Heart right ventricle (tissue), 16 donors: Measurements from ENCODE around the gene ANKFN1. TPM values are rescaled to one million over a fixed set of nuclear protein-coding genes. Genes with fewer than 3 reads are reported as not detected.

Experiments
- ATAC-seq, 8 donors: fragments of 200-7000 bp; cut with Tn5 transposase; one replicate each; pipeline ENCODE4 v1.9.1; 2020; ENCODE audit warnings: mild to moderate bottlenecking in 8 of 8, moderate library complexity in 8 of 8, moderate number of reproducible peaks in 1 of 8
- DNase-seq, 2 donors: peaks; one replicate each; pipeline ENCODE4 v3.0.0-alpha.2; 2020
- H3K27ac ChIP-seq, 10 donors: fragments of 200-600 bp; sonication (generic) in 2 of 10; one replicate each; pipeline versions ENCODE4 v1.5.0 to v1.8.0; 2020 to 2022; ENCODE audit warnings: mild to moderate bottlenecking in 3 of 10
- H3K27me3 ChIP-seq, 7 donors: fragments of 200-600 bp; one replicate each; pipeline ENCODE4 v1.8.0; 2021 to 2022; ENCODE audit warnings: mild to moderate bottlenecking in 2 of 7
- H3K36me3 ChIP-seq, 9 donors: fragments of 200-600 bp; sonication (generic) in 1 of 9; one replicate each; pipeline versions ENCODE4 v1.5.0 to v1.8.0; 2020 to 2022; ENCODE audit warnings: mild to moderate bottlenecking in 2 of 9
- H3K4me1 ChIP-seq, 9 donors: fragments of 200-600 bp; sonication (generic) in 1 of 9; one replicate each; pipeline versions ENCODE4 v1.5.0 to v1.8.0; 2020 to 2022; ENCODE audit warnings: mild to moderate bottlenecking in 4 of 9
- H3K4me3 ChIP-seq, 10 donors: fragments of 200-600 bp; sonication (generic) in 2 of 10; one replicate each; pipeline versions ENCODE4 v1.5.0 to v1.8.0; 2020 to 2022; ENCODE audit warnings: mild to moderate bottlenecking in 7 of 10, moderate library complexity in 2 of 10
- H3K9me3 ChIP-seq, 11 donors: fragments of 200-600 bp in 10 of 11; sonication (generic) in 2 of 11; one replicate each; pipeline versions ENCODE4 v1.5.0 to v1.8.0; 2013 to 2022; ENCODE audit warnings: mild to moderate bottlenecking in 2 of 11, control low read depth in 1 of 11, moderate library complexity in 1 of 11
- CTCF ChIP-seq, 9 donors: fragments of 200-600 bp; sonication (generic) in 2 of 9; IDR thresholded peaks; one replicate each; pipeline versions ENCODE4 v1.5.0 to v1.8.0; 2021 to 2022; ENCODE audit warnings: antibody characterized with exemption in 9 of 9, mild to moderate bottlenecking in 5 of 9, moderate library complexity in 1 of 9
- WGBS, 2 donors: extraction: QIAGEN DNeasy Blood & Tissue Kit; methylation state at CpG; one replicate each; pipeline ENCODE4 v1.1.7; 2013; ENCODE audit warnings: inconsistent platforms in 1 of 2; 5-methylcytosine and 5-hydroxymethylcytosine counted together
- intact Hi-C, 10 donors: fragments of 100-400 bp; cut with DNase I; formaldehyde crosslinking; loops; one replicate each; pipeline versions ENCODE4 v1.11.1 to v1.14.2; 2022
- polyA plus RNA-seq, 2 donors: library from polyadenylated mRNA; stranded (reverse); fragments of 200-250 nt; gene quantifications; one replicate each; pipeline ENCODE4 v1.2.3, GENCODE V29; 2013
- total RNA-seq, 10 donors: library from RNA; stranded (reverse); fragmentation: NEBNext Ultra II Directional in 3 of 10; extraction: Animal tissue kit (Norgen Biotek cat#: 25700) in 3 of 10; gene quantifications; one replicate each; pipeline versions ENCODE4 v1.2.1 to v1.2.4, GENCODE V29; 2021 to 2023
- donor health status: Arrhythmogenic right ventricular cardiomyopathy.
- donor health status: ischemic (EF 13 %, LVEDD 7.1; RV severe dilation, severe dysfunction).
- donor health status: healthy with polysubstance abuse.
- donor health status: DM: no; HTN: yes; CAD: no.
- donor health status: DM: no; HTN: no; CAD: no.
- donor health status: ischemic (EF 25% LVEDD 6.9; RV normal size, moderate dysfunction).
- donor health status: ischemic (EF 25% LVEDD 5.7; RV mildly dilated, moderate dysfunction).
- donor health status: healthy.
- donor health status: DM: yes; HTN: yes; CAD: no.
- donor health status: Ischemic cardiomyopathy.
- donor health status: ischemic (EF 35%, LVEDD 5.7; RV mildly dilated, moderate dysfunction).
- donor health status: nonischemic (EF 11% LVEDD 7.7; RV severe dilation, severe dysfunction).
- donor health status: DM: yes; HTN: yes; CAD: no.
- donor health status: PGD.
- donor health status: ischemic (EF 29% LVEDD 5.4; RV normal size, mild dysfunction).
- donor health status: nonischemic (EF 23%, LVEDD 6.1; RV moderate dilation, normal function).

Gene ANKFN1
- total and polyA plus RNA-seq, 12 donors, result 0.01 to 0.38 TPM; not detected in 10

- DNase-seq (no peak), ATAC-seq (no peak)
- no peaks in the 10 kb centered on the region for H3K27me3 ChIP-seq
- no peaks in the 10 kb centered on the region for H3K9me3 ChIP-seq
- 27 to 36% methylated on average over 1 of the region's 1 CpG for WGBS, 2 donors
- H3K27ac ChIP-seq, result no peak overlapping the region
- TF ChIP-seq CTCF (IDR thresholded peaks at IDR 0.05), result no peak
- peaks cover 0 to 9% (median 0%) of the 10 kb centered on the region in 9 donors for H3K4me1 ChIP-seq
- intact Hi-C loops, result no loop called here
- H3K4me3 ChIP-seq, result no peak overlapping the region
- no peaks in the 10 kb centered on the region for H3K36me3 ChIP-seq
Observed at GRCh38 chr17:56146534-56146933, 6.7 kb upstream of the ANKFN1 start.

- WGBS, 2 donors, result 63 to 70% methylated on average over 2 of the region's 2 CpGs
- intact Hi-C loops, result no loop called here
- no peak for ATAC-seq
Observed at GRCh38 chr17:56148333-56148732, 4.9 kb upstream of the ANKFN1 start.

GRCh38 chr17:56149266-56150036, 3.8 kb upstream of the ANKFN1 start:
- Histone ChIP-seq H3K27me3 (no peaks in the 10 kb centered on the region), H3K4me1 (peaks cover 0 to 9% (median 0%) of the 10 kb centered on the region in 9 donors), H3K36me3 (no peaks in the 10 kb centered on the region), H3K9me3 (no peaks in the 10 kb centered on the region), H3K4me3 (no peak overlapping the region), H3K27ac (no peak overlapping the region)
- DNase-seq (no peak), ATAC-seq (no peak)
- 44 to 45% methylated on average over 3 of the region's 3 CpGs for WGBS, 2 donors
- no peak for TF ChIP-seq CTCF (IDR thresholded peaks at IDR 0.05)
- intact Hi-C loops, result no loop called here

More at GRCh38 chr17:56148333-56148732, 4.9 kb upstream of the ANKFN1 start:
- H3K9me3 ChIP-seq, result no peaks in the 10 kb centered on the region
- TF ChIP-seq CTCF (IDR thresholded peaks at IDR 0.05), result no peak
- H3K4me1 ChIP-seq, result peaks cover 0 to 9% (median 0%) of the 10 kb centered on the region in 9 donors
- no peaks in the 10 kb centered on the region for H3K27me3 ChIP-seq
- H3K27ac ChIP-seq, result no peak overlapping the region
- DNase-seq, result no peak
- H3K4me3 ChIP-seq, result no peak overlapping the region
- no peaks in the 10 kb centered on the region for H3K36me3 ChIP-seq

- Histone ChIP-seq H3K4me3 (no peak overlapping the region), H3K9me3 (no peaks in the 10 kb centered on the region), H3K4me1 (peaks cover 0 to 9% (median 0%) of the 10 kb centered on the region in 9 donors), H3K27ac (no peak overlapping the region), H3K27me3 (no peaks in the 10 kb centered on the region), H3K36me3 (no peaks in the 10 kb centered on the region)
- no peak for DNase-seq
- TF ChIP-seq CTCF (IDR thresholded peaks at IDR 0.05), result no peak
- peak in 2 of 8 donors; percentile 42 to 56 for ATAC-seq
- intact Hi-C loops, result no loop called here
- WGBS, 2 donors, result 56 to 66% methylated on average over 4 of the region's 4 CpGs
Observed at GRCh38 chr17:56150649-56151048, 2.6 kb upstream of the ANKFN1 start.
